Stimulated activated CD4-positive, alpha-beta T cell treated with anti-CD3 and anti-CD28 coated beads, TNF-alpha, amount 100 ng/mL, for 24 hours (primary cell): ENCODE measurements around the gene CRIP1.

ENCODE experiments used
- DNase-seq, 3 experiments: peaks; one replicate each; pipeline ENCODE4 v3.0.0-alpha.2; 2020; ENCODE audit warnings: low read depth in 3 of 3

CRIP1 gene

DNA sequence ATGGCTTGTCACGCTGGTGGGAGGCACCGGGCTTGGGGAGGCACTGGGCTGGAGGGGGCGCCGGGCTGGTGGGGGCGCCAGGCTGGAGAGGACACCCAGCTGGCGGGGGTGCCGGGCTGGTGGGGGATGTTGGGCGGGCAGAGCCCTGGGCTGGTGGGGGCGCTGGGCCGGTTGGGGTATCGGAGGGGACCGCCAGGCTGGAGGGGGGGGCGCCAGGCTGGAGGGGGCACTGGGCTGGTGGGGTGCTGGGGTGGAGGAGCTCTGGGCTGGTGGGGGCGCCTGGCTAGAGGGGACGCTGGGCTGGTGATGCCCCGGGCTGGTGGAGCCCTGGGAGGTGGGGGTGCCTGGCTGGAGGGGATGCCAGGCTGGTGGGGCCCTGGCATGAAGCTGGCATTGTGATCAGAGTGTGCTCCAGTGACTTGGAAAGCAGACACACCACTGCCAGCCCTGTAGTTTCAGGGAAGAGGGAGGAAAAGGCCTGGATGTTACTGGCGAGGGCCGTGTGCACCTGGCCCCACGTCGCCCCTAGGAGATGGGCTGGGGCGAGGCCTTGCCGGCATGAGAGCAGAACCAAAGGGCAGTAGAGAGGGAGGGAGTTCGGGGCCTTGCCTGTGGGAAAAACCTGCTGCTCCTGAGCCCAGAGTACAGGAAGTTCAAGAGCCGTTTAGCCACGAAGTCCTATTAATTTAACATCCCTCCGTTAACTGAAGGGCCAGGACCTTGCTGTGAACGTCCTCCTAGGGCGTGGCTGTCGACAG, 17.4 kb downstream of the CRIP1 start:
- no peak for DNase-seq

GRCh38 chr14:105505101-105505500, 18.4 kb downstream of the CRIP1 start:
- no peak for DNase-seq

GRCh38 chr14:105507247-105507646, 20.6 kb downstream of the CRIP1 start:
- DNase-seq, result no peak

DNA sequence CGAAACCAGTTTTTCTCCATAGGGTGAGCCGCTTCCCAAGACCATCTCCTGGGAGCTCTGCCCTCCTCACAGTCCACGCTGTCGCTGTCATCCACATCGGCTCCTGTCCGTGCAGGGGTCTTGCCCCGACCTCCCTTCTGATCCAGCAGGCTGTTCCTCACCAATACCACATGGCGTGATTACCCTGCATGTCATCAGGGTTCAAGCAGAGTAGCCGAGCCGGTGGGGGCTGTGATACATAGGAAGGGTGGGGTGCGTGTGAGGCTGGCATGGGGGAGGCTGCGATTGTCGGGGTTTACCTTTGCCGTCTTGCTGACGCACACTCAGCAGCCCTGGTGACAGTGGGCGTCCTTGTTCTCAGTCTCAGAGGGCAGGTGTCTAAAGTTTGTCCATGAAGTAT, 21.4 kb downstream of the CRIP1 start:
- no peak for DNase-seq

- DNase-seq, result no peak
Measured at GRCh38 chr14:105508601-105509000, 21.9 kb downstream of the CRIP1 start.

DNA sequence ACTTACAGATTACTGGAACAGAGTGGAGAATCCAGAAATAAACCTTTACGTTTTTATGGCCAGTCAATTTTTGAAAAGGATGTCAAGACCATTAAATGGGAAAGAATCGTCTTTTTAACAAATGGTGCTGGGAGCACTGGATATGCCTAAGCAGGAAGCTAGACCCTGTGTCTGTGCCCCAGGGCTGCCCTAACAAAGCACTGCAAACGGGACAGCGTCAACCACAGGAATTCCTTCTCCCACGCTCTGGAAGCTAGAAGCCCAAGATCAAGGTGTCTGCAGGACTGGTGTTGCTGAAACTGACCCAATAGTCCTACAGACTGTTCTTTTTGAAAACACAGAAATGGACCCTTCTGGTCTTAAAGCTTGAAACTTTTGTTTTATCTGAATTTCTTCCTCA, 30.4 kb downstream of the CRIP1 start:
- no peak for DNase-seq

- no peak for DNase-seq
Measured at GRCh38 chr14:105519946-105520698, 33.4 kb downstream of the CRIP1 start.

- no peak for DNase-seq
Measured at GRCh38 chr14:105525326-105525725, 38.6 kb downstream of the CRIP1 start.

GRCh38 chr14:105525861-105526775, 39.4 kb downstream of the CRIP1 start, which contains the start of gene TMEM121:
Gene TMEM121 (plus strand): TSS chr14:105526583. CDS start chr14:105528835, 2,252 bp downstream.
- DNase-seq, result peak in 1 of 3 experiments; percentile 47

GRCh38 chr14:105526776-105527380, 40.2 kb downstream of the CRIP1 start:
- no peak for DNase-seq

DNA sequence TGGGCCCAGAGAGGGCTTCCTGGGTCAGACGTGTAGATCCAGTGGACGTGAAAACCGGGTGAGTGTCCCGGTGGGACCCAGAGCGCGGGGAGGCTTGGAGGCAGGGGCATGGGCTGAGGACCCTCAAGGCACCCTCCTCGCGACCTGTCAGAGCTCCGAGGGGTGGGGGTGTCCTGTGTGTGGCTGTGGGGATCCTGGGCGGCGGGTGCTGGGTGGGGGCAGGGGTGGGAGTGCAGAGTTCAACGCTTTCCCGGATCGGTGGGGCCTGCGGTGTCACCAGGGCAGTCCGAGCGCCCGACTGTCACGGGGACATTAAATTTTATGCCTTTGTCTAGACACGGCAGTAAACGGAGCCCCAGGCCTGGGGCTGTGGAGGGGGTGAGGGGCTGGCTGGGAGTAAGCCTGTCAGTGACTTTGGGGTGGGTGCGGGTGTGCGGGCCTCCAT, 40.7 kb downstream of the CRIP1 start:
- no peak for DNase-seq

DNA sequence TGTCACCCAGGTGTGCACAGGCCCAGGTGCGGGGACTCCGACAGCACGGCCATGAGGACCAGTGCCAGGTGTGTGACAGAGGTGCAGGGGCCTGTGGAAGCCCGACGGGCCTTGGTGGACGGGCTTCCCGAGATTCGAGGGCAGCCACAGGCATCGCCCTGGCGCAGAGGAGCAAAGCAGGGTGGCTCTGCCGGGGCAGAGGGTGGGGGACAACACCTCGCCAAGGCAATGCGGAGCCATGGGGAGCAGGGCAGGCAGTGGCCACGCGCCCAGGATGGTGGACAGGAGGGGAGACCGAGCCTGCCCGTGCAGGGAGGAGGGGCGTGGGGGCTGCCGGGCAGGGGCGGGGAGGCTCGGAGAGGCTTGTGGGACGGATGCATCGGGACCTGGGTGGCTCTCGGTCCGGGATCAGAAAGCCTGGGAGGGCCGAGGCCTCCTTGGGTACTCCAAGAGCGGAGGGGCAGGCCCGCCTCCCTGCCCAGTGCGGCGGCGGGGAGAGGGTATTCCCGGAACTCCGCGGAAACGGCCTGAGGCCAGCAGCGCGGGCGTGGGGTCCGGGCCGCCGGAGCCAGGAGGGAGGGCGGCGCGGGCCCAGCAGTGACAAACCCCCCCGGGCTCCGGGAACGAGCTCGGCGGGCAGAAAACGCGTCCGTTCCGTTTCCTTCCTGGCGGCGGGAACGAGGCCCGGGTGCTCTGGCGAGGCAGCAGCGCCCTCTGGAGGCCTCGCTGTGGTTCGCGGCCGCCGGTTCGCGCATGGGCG, 41.3 kb downstream of the CRIP1 start:
- peak; percentile 61 to 81 (median 64) for DNase-seq

GRCh38 chr14:105528586-105529318, 42.1 kb downstream of the CRIP1 start:
- DNase-seq, result peak in 2 of 3 experiments; percentile 40 to 53

DNA sequence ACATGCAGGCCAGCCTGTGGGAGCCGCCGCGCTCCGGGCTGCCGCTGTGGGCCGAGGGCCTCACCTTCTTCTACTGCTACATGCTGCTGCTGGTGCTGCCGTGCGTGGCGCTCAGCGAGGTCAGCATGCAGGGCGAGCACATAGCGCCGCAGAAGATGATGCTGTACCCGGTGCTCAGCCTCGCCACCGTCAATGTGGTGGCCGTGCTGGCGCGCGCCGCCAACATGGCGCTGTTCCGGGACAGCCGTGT, 42.6 kb downstream of the CRIP1 start:
- DNase-seq, result no peak

- DNase-seq, result peak in 1 of 3 experiments; percentile 38
Measured at GRCh38 chr14:105529569-105530284, 43.0 kb downstream of the CRIP1 start.

DNA sequence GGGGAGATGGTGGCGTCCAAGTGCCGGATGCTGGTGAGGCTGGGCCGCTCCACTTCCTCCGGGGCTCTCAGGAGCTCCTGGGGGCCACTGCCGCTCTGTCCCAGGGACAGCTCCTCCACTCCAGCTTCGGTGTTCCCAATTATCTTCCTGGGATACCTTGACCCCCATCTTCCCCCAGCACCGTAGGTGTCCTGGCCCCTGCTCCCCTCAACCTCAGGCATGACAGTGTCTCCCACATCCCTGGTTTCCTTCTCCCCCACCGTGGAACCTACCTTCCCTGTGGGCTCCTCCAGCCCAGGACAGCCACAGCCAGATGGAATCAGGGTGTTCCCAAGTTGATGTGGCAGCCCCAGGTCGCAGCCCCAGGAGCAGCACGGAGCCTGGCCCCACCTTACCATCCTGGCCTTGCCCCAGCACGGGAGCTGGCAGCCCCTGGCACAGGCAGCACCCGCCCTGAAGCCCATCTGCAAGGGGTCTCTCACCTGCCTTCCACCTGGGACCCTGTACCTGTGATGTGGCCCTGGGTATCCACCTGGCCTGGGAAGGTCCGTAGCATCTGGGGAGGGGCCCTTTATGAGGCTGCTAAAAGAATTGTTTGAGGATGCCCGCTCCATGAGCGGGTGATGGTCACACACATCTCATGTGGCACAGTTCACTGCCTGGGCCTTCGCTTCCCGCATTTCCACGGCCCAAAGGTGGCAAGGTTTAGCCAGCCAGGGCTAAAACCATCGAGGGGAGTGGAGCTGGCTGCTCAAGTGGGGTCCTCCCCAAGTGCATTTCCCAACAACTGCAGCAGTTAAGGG, 43.8 kb downstream of the CRIP1 start:
- DNase-seq, result no peak

DNA sequence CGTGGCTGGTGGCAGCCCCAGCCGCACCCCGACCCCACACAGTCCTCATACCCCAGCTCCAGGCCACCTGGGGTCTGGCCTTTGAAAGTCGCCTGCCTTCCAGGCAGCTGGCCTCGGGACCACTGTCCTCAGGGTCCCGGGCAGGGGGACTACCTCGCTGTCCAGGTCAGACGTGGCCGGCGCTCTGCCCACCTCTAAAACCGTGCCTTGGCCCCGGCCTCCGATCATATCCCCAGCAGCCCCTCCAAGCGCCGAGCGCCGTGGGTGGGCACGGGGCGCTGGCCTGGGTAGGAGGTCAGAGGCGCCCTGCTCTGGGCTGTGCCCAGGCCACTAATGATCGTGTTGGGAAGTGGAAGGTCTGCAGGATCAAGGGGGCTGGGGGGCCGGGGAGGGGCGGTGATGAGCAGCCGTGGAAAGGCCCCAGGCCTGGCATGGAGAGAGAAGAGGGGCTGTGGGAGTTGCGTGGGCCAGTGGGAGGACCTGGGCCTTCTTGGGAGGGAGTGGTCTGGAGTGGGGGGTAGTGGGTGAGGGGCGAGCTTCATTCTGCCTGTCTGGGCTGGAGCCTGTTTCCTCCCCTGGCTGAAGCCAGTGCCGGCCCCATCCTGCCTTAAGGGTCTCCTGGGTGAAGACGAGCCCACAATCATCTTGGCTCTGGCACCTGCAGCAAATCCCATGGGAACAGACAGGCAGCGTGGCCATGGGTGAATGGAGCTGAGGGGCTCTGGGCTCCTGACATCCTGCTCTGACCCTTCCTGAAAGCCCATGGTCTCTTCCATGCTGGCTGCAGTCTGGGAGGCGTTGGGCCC, 44.6 kb downstream of the CRIP1 start:
- no peak for DNase-seq
